GM18909 (cell line): Measurements from ENCODE around the gene DNM2.
"Not testable (repeated sequence)": the region's sequence is repeated elsewhere in the genome, so short reads cannot be mapped to it uniquely, and the experiment has no call there.

Source experiments
- ATAC-seq: cut with Tn5 transposase; IDR thresholded peaks from one replicate; pipeline ENCODE4 v1.9.1; 2021; ENCODE audit warnings: mild to moderate bottlenecking; ENCODE audit not compliant: unreplicated experiment, poor library complexity

The DNM2 gene

DNA sequence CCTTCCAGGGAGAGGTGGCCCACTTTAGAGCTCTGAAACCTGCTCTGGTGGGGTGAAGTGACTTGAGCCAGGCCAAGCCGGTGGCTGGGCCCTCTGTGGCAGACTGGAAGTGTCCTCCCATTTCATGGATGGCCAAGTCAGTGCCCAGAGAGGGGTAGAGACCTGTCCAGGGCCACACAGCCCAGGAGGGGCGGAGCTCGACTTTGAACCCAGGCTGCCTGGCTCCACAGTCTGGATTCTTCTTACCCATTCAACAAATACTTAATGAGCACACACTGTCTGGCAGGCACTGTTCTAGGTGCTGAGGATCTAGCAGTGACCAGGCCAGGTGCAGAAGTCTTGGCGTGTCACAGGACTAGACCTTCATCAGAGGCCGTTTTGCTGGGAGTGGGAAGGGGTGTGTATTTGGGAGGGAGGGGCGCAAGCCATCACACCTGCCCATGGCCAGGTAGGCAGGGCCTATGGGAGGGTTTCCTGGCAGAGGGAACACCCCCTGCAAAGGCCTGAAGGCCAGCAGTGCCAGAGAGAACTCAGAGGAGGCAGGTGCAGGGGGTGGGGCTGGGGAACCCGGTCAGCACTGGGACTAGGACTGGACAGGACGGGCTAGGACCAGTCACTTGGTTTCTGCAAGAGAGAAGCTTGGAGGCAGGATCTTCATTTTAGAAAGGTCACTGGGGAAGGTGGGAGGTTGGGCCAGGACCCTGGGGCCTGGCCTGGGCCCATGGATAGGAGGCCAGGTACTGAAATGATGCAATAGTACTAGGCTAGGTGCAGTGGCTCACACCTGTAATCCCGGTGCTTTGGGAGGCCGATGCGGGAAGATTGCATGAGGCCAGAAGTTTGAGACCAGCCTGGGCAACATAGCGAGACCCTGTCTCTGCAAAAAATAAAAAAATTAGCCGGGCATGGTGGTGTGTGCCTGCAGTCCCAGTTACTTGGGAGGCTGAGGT, 31.8 kb downstream of the DNM2 start:
- no peak for ATAC-seq

DNA sequence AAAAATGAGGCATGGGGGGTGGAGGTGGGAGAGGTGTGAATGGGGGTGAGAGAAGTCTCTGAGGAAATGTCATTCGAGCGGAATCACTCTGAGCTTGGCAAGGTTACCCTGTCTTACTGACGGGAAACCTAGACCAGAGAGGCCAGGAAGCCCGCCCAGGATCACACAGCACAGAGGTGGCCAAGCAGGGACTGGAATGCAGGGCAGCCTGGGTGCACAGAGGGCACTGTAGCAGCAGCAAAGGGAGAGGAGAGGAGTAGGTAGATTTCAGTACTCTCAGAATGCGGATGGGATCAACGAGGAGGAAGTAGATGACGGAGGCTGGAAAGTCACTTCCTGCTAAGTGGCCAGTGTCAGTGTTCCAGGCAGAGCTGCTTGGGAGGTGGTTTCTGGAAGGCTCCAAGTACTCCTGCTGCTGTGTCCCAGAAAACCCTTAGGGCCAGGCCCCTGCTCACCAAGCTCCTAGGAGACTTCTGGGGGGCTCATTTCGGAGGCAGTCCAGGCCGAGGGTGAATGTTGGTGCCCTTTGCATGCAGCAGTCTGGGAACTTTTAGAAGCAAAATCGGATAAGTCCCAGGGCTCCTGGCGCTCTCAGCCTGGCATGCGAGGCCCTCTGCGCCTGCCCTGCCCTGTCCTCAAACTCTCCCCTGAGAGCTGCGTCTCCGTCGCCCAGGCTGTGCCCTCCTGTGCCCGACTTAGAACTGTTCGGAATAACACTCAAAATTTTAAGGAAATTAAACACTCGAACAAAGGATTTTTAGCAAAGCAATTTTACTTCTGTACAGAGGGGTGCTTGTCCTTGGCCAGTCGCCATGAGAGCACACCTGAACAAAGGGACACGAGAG, 33.5 kb downstream of the DNM2 start:
- ATAC-seq, result no peak

- no peak for ATAC-seq
These were observed 34.5 kb downstream of the DNM2 start for GRCh38 chr19:10752237-10752912.

DNA sequence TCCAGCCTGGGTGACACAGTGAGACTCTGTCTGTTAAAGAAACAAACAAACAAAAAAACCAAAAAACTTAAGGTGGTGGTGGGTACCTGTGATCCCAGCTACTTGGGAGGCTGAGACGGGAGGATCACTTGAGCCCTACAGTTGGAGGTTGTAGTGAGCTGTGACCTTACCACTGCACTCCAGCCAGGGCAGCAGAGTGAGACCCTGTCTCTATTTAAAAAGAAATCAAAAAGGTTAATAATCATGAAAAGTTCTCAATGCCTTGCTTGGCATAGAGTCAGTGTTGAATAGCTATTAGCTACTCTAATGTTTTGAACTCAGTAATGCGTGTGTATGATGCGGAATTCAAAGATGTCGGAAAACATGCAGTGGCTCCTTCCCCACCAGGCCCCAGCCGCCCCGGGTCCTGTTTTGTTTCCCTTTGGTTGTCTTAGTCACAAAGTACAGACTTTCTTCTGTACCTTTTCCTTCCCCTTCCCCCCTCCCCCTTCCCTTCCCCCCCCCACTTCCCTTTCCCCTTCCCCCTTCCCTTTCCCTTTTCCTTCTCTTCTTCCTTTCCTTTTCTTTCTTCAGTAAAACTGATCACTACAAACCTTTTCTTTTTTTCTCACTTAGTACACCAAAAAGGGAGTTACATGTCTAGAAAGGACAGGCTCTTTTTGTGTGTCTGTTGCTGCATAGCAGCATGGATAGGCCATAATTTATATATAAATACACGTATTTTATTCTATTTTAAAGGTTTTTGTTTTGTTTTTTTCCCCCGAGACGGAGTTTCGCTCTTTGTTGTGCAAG, 35.2 kb downstream of the DNM2 start:
- no peak for ATAC-seq

GRCh38 chr19:10756371-10756770, 38.5 kb downstream of the DNM2 start:
- no peak for ATAC-seq

GRCh38 chr19:10756791-10757190, 38.9 kb downstream of the DNM2 start:
- ATAC-seq, result no peak

DNA sequence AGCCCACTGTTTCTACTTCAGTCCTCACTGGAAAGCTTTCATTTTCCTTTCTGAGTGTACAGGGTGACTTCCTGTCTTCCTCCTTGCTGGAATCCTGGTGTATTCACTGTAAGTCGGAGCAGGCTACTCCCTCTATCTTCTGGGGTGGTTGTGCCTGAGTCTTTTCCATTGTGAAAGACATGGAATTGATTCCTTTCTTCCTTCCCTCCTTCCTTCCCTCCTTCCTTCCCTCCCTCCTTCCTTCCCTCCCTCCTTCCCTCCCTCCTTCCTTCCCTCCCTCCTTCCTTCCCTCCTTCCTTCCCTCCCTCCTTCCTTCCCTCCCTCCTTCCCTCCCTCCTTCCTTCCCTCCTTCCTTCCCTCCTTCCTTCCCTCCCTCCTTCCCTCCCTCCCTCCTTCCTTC, 40.2 kb downstream of the DNM2 start:
- not testable (repeated sequence) for ATAC-seq

DNA sequence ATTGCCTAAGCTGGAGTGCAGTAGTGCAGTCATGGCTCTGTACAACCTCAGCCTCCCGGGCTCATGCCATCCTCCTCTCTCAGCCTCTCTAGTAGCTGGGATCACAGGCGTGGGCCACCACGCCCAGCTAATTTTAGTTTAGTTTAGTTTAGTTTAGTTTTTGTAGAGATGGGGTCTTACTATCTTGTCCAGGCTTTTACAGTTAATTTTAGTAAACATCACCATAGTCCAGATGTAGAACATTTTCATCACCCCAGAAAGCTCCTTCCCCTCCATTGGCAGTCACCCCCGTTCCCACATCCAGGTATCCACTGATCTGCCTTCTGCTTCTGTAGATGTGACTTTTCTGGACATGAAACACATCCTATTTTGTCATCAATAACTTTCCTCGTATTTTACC, 41.1 kb downstream of the DNM2 start:
- no peak for ATAC-seq

GRCh38 chr19:10760273-10760944, 42.5 kb downstream of the DNM2 start:
- ATAC-seq, result peak; percentile 24

GRCh38 chr19:10761443-10762250, 43.8 kb downstream of the DNM2 start:
- no peak for ATAC-seq

- ATAC-seq, result no peak
These were observed 44.8 kb downstream of the DNM2 start for GRCh38 chr19:10762656-10763055.

GRCh38 chr19:10763411-10763810, 45.5 kb downstream of the DNM2 start:
- ATAC-seq, result no peak

DNA sequence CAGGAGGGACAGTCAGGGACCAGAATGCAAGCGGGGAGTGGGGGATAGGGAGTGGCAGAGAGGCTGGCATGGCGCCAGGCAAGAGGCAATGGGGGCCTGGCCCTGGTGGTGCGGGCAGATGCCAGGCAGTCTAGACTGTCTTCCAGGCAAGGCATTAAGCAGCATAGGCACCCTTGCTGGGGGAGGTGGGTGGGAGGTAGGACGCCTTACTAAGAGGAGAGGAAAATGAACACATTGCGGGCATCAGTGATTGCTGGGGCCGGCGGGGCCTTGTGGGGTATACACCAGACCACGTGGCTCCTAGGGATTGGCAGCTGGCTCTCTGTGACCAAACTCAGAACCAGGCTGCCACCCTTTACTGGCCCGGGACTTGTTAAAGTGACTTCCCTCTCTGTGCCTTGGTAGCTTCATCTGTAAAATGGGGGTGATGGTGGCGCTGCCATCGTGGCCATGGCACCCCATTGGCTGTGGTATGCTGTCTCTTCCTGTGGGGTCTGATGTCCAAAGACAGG, 46.0 kb downstream of the DNM2 start:
- no peak for ATAC-seq

GRCh38 chr19:10764340-10764894, 46.5 kb downstream of the DNM2 start:
- no peak for ATAC-seq

DNA sequence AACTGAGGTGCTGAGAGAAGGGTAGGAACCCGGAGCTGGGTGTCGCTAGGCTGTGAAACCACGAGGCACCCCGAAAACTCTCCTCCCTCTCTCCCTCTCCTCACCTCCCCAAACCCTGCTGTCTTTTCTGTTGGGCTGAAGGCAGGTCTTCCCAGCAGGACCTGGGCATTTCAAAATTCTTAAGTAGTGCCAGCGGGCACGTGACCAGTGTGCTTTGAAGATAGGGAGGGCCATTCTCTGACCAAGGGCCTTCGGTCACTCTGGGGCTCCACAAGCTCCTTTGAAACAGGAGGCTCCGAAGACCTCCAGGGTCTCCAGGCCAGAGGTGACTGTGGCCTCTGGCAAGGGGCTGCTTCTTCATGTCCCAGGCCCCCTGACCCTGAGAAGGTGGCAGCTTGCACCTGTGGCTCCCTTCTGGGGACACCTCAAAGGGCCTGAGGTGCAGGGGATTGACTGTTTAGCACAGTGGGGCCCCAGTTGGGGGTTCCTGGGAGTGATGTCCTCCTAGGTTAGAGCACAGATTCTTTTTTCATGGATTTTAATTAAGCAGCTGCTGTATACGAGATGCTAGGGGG, 48.3 kb downstream of the DNM2 start:
- ATAC-seq, result no peak

- no peak for ATAC-seq
These were observed 48.9 kb downstream of the DNM2 start for GRCh38 chr19:10766671-10767201.

- ATAC-seq, result no peak
These were observed 49.8 kb downstream of the DNM2 start for GRCh38 chr19:10767726-10768125.
